Mesendoderm (in vitro differentiated cells): Measurements from ENCODE around the gene MAML3.

Experiments
- DNase-seq: peaks from one replicate; pipeline ENCODE4 v3.0.0; 2013
- H2AK5ac ChIP-seq: 2 replicates; pipeline ENCODE4 v1.6.1; 2013; ENCODE audit warnings: low read length, inconsistent platforms
- H2BK120ac ChIP-seq: 2 replicates; pipeline ENCODE4 v1.6.1; 2013; ENCODE audit warnings: low read depth, mild to moderate bottlenecking, low read length, moderate library complexity, mixed read lengths
- H2BK15ac ChIP-seq: replicated peaks from 2 replicates; pipeline ENCODE4 v1.6.1; 2013; ENCODE audit warnings: low read depth, mild to moderate bottlenecking, moderate library complexity
- H2BK5ac ChIP-seq: 2 replicates; pipeline ENCODE4 v1.6.1; 2013; ENCODE audit warnings: low read length, inconsistent platforms
- H3K18ac ChIP-seq: 2 replicates; pipeline ENCODE4 v1.6.1; 2013; ENCODE audit warnings: mild to moderate bottlenecking, low read length, mixed read lengths
- H3K23ac ChIP-seq: one replicate; pipeline ENCODE4 v1.6.1; 2013; ENCODE audit warnings: low read length
- H3K27ac ChIP-seq: 2 replicates; pipeline ENCODE4 v1.5.1; 2013; ENCODE audit warnings: low read depth, mild to moderate bottlenecking, inconsistent platforms, low read length, moderate library complexity
- H3K27me3 ChIP-seq: 2 replicates; pipeline ENCODE4 v1.6.1; 2013; ENCODE audit warnings: low read length, control low read depth, mild to moderate bottlenecking, inconsistent platforms; ENCODE audit not compliant: insufficient read depth, poor library complexity
- H3K36me3 ChIP-seq: 2 replicates; pipeline ENCODE4 v1.6.1; 2013; ENCODE audit warnings: low read length, inconsistent platforms; ENCODE audit not compliant: control insufficient read depth, insufficient read depth
- H3K4ac ChIP-seq: one replicate; pipeline ENCODE4 v1.6.1; 2013; ENCODE audit warnings: low read depth, mild to moderate bottlenecking, low read length, moderate library complexity
- H3K4me1 ChIP-seq: 2 replicates; pipeline ENCODE4 v1.6.1; 2013; ENCODE audit warnings: low read depth, low read length, inconsistent platforms; ENCODE audit not compliant: control insufficient read depth
- H3K4me2 ChIP-seq: 2 replicates; pipeline ENCODE4 v1.6.1; 2013; ENCODE audit warnings: low read length
- H3K4me3 ChIP-seq: 2 replicates; pipeline ENCODE4 v1.5.1; 2013; ENCODE audit warnings: mild to moderate bottlenecking, low read length
- H3K56ac ChIP-seq: one replicate; pipeline ENCODE4 v1.6.1; 2013; ENCODE audit warnings: low read length
- H3K79me1 ChIP-seq: 2 replicates; pipeline ENCODE4 v1.6.1; 2013; ENCODE audit warnings: low read length, inconsistent platforms
- H3K79me2 ChIP-seq: 2 replicates; pipeline ENCODE4 v1.6.1; 2013; ENCODE audit warnings: mild to moderate bottlenecking, low read length; ENCODE audit not compliant: control insufficient read depth, insufficient read depth
- H3K9ac ChIP-seq: 2 replicates; pipeline ENCODE4 v1.6.1; 2013; ENCODE audit warnings: low read length, inconsistent platforms
- H4K5ac ChIP-seq: one replicate; pipeline ENCODE4 v1.6.1; 2013; ENCODE audit warnings: low read length
- H4K8ac ChIP-seq: one replicate; pipeline ENCODE4 v1.6.1; 2013; ENCODE audit warnings: low read depth, mild to moderate bottlenecking, control low read depth, low read length, moderate library complexity
- WGBS: extraction: QIAGEN DNeasy Blood & Tissue Kit; methylation state at CpG from one replicate; pipeline ENCODE4 v1.1.7; 2013; ENCODE audit warnings: low lambda C conversion rate, missing lambda C conversion rate; ENCODE audit not compliant: insufficient coverage; ENCODE audit errors: extremely low coverage; 5-methylcytosine and 5-hydroxymethylcytosine counted together

MAML3 gene

DNA sequence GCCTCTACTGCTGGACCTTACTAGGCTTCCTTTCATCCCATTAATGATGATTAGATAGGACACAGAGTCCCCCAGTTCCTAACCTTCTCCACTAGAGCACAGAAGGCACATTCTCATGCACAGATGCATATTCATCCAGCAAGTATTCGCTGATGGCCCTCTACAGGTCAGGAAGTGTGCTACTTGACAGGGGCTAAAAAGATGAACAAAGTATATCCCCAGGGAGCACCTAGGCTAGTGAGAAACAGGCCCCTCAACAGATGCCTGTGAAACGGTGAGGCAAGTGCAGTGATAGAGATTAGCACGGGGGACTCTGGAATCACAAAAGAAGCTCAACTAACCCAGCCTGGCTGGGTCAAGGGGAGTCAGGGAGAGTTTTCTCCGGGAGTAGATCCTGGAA is 392.5 kb downstream of the MAML3 start:
- Histone ChIP-seq H3K27me3 (no peaks in the 10 kb centered on the region), H3K4me2 (no peak overlapping the region), H3K27ac (no peak overlapping the region), H3K36me3 (no peaks in the 10 kb centered on the region), H3K4me3 (no peak overlapping the region), H2BK15ac (no peak overlapping the region), H2BK5ac (no peak overlapping the region), H3K56ac (no peak overlapping the region), H3K4ac (no peak overlapping the region), H3K18ac (no peak overlapping the region), H2AK5ac (no peak overlapping the region), H3K79me2 (no peaks in the 10 kb centered on the region), H2BK120ac (no peak overlapping the region), H3K9ac (no peak overlapping the region), H4K5ac (no peak overlapping the region), H4K8ac (no peak overlapping the region), H3K23ac (no peak overlapping the region), H3K4me1 (peaks cover 3% of the 10 kb centered on the region), H3K79me1 (no peaks in the 10 kb centered on the region)
- no CpG with 5 or more reads among the region's 4 CpGs for WGBS
- peak; percentile 91 for DNase-seq

- WGBS = no CpG with 5 or more reads among the region's 4 CpGs
- H3K79me2 ChIP-seq = no peaks in the 10 kb centered on the region
Observed at GRCh38 chr4:139760567-139760966, 393.4 kb downstream of the MAML3 start.

DNA sequence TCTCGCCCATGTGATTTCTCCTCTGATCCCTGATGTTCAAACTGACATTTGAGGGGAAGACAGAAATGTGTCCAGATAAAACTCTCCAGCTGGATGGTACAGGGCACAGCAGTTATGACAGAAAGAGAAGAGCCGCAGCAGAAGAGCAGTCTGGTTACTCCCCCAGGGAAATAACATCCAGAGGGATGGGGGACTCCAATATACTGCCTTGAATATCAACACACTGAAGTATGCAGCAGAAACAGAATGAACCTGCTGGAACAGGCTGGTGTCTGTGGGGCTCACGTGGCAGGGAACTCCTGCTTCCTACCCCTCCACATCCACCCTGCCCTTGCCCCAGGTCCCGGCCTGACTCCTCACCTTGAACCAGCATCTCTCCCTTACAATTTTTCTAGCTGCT is 394.9 kb downstream of the MAML3 start:
- Histone ChIP-seq H3K27ac (no peak overlapping the region), H3K18ac (no peak overlapping the region), H3K4me3 (no peak overlapping the region), H3K27me3 (no peaks in the 10 kb centered on the region), H3K23ac (no peak overlapping the region), H3K36me3 (no peaks in the 10 kb centered on the region), H4K8ac (no peak overlapping the region), H2BK5ac (no peak overlapping the region), H3K4me2 (no peak overlapping the region), H3K79me2 (no peaks in the 10 kb centered on the region), H2AK5ac (no peak overlapping the region), H3K4me1 (peaks cover 5% of the 10 kb centered on the region), H3K4ac (no peak overlapping the region), H2BK15ac (no peak overlapping the region), H3K56ac (no peak overlapping the region), H3K79me1 (no peaks in the 10 kb centered on the region), H4K5ac (no peak overlapping the region), H2BK120ac (no peak overlapping the region), H3K9ac (no peak overlapping the region)
- WGBS = no CpG with 5 or more reads among the region's 4 CpGs
- DNase-seq = no peak

More at GRCh38 chr4:139760567-139760966, 393.4 kb downstream of the MAML3 start:
- no peak overlapping the region for H3K56ac ChIP-seq
- DNase-seq = no peak
- H3K36me3 ChIP-seq = no peaks in the 10 kb centered on the region
- no peak overlapping the region for H3K4ac ChIP-seq
- H2AK5ac ChIP-seq = no peak overlapping the region
- H2BK15ac ChIP-seq = no peak overlapping the region
- H3K27me3 ChIP-seq = no peaks in the 10 kb centered on the region
- H3K4me3 ChIP-seq = no peak overlapping the region
- H3K18ac ChIP-seq = no peak overlapping the region
- H3K27ac ChIP-seq = no peak overlapping the region
- no peak overlapping the region for H4K8ac ChIP-seq
- no peak overlapping the region for H2BK120ac ChIP-seq
- H3K4me2 ChIP-seq = no peak overlapping the region
- no peaks in the 10 kb centered on the region for H3K79me1 ChIP-seq
- H2BK5ac ChIP-seq = no peak overlapping the region
- H3K4me1 ChIP-seq = peaks cover 5% of the 10 kb centered on the region
- H4K5ac ChIP-seq = no peak overlapping the region
- no peak overlapping the region for H3K23ac ChIP-seq
- H3K9ac ChIP-seq = no peak overlapping the region

GRCh38 chr4:139756391-139757180 is 397.4 kb downstream of the MAML3 start:
- H3K4me1 ChIP-seq = peaks cover 3% of the 10 kb centered on the region
- no CpG with 5 or more reads among the region's 10 CpGs for WGBS
- DNase-seq = no peak

GRCh38 chr4:139754938-139755337 is 399.0 kb downstream of the MAML3 start:
- Histone ChIP-seq H3K18ac (no peak overlapping the region), H2BK120ac (no peak overlapping the region), H3K4ac (no peak overlapping the region), H3K4me3 (no peak overlapping the region), H3K56ac (no peak overlapping the region), H3K4me1 (peaks cover 3% of the 10 kb centered on the region), H4K5ac (no peak overlapping the region), H2AK5ac (no peak overlapping the region), H4K8ac (no peak overlapping the region), H3K79me2 (no peaks in the 10 kb centered on the region), H3K36me3 (no peaks in the 10 kb centered on the region), H2BK15ac (no peak overlapping the region), H3K9ac (no peak overlapping the region), H3K23ac (no peak overlapping the region), H3K27me3 (no peaks in the 10 kb centered on the region), H2BK5ac (no peak overlapping the region), H3K4me2 (no peak overlapping the region), H3K79me1 (no peaks in the 10 kb centered on the region), H3K27ac (no peak overlapping the region)
- no CpG with 5 or more reads among the region's 12 CpGs for whole genome bisulfite sequencing
- no peak for DNase-seq

More at GRCh38 chr4:139756391-139757180, 397.4 kb downstream of the MAML3 start:
- Histone ChIP-seq H2BK5ac (no peak overlapping the region), H2BK15ac (no peak overlapping the region), H3K56ac (no peak overlapping the region), H3K9ac (no peak overlapping the region), H3K23ac (peak overlapping the region; percentile 19), H4K8ac (no peak overlapping the region), H3K18ac (no peak overlapping the region), H3K27me3 (no peaks in the 10 kb centered on the region), H3K36me3 (no peaks in the 10 kb centered on the region), H3K79me2 (no peaks in the 10 kb centered on the region), H4K5ac (no peak overlapping the region), H2AK5ac (no peak overlapping the region), H3K4me2 (no peak overlapping the region), H3K27ac (no peak overlapping the region), H2BK120ac (no peak overlapping the region), H3K4me3 (no peak overlapping the region), H3K79me1 (no peaks in the 10 kb centered on the region), H3K4ac (no peak overlapping the region)

- no CpG with 5 or more reads among the region's 3 CpGs for WGBS
- no peaks in the 10 kb centered on the region for H3K79me2 ChIP-seq
Observed at GRCh38 chr4:139753686-139754085, 400.3 kb downstream of the MAML3 start.

More at GRCh38 chr4:139753686-139754085, 400.3 kb downstream of the MAML3 start:
- peak; percentile 71 for DNase-seq
- no peak overlapping the region for H3K27ac ChIP-seq
- no peak overlapping the region for H3K4me3 ChIP-seq
- H2BK120ac ChIP-seq = no peak overlapping the region
- H3K4me2 ChIP-seq = no peak overlapping the region
- H4K8ac ChIP-seq = no peak overlapping the region
- no peaks in the 10 kb centered on the region for H3K27me3 ChIP-seq
- no peaks in the 10 kb centered on the region for H3K79me1 ChIP-seq
- H3K4me1 ChIP-seq = peaks cover 3% of the 10 kb centered on the region
- H3K4ac ChIP-seq = no peak overlapping the region
- no peak overlapping the region for H3K56ac ChIP-seq
- H2AK5ac ChIP-seq = no peak overlapping the region
- H4K5ac ChIP-seq = no peak overlapping the region
- no peaks in the 10 kb centered on the region for H3K36me3 ChIP-seq
- H3K23ac ChIP-seq = no peak overlapping the region
- no peak overlapping the region for H3K9ac ChIP-seq
- H2BK5ac ChIP-seq = no peak overlapping the region
- H2BK15ac ChIP-seq = no peak overlapping the region
- no peak overlapping the region for H3K18ac ChIP-seq
